GM19025 (cell line): Measurements from ENCODE around the gene FLAD1.
"Not testable (repeated sequence)": the region's sequence is repeated elsewhere in the genome, so short reads cannot be mapped to it uniquely, and the experiment has no call there.

Experiments used
- ATAC-seq: cut with Tn5 transposase; IDR thresholded peaks from one replicate; pipeline ENCODE4 v1.9.1; 2021; ENCODE audit warnings: mild to moderate bottlenecking, low read depth, moderate library complexity; ENCODE audit not compliant: unreplicated experiment

Gene FLAD1

GRCh38 chr1:154988058-154988954 is 5.2 kb downstream of the FLAD1 start:
- ATAC-seq = no peak

GRCh38 chr1:154989195-154989860 is 6.2 kb downstream of the FLAD1 start:
- no peak for ATAC-seq

- no peak for ATAC-seq
Measured at GRCh38 chr1:154990276-154990675, 7.1 kb downstream of the FLAD1 start.

GRCh38 chr1:154992721-154993571 is 9.8 kb downstream of the FLAD1 start:
- ATAC-seq = no peak

- no peak for ATAC-seq
Measured at GRCh38 chr1:154993572-154994268, 10.6 kb downstream of the FLAD1 start, which contains the start of gene LENEP. LENEP (plus strand) TSS chr1:154993586; CDS start chr1:154993608, 22 bp downstream.

GRCh38 chr1:154994269-154994587 is 11.1 kb downstream of the FLAD1 start:
- no peak for ATAC-seq

- ATAC-seq = no peak
Measured at GRCh38 chr1:154994591-154994990, 11.4 kb downstream of the FLAD1 start.

- ATAC-seq = not testable (repeated sequence)
Measured at GRCh38 chr1:154995301-154995983, 12.3 kb downstream of the FLAD1 start.

- no peak for ATAC-seq
Measured at GRCh38 chr1:154996966-154997701, 14.0 kb downstream of the FLAD1 start.

GRCh38 chr1:154998201-154998780 is 15.1 kb downstream of the FLAD1 start:
- no peak for ATAC-seq

- ATAC-seq = no peak
Measured at GRCh38 chr1:154998818-154999570, 15.8 kb downstream of the FLAD1 start.

GRCh38 chr1:154999571-155000410 is 16.6 kb downstream of the FLAD1 start:
- no peak for ATAC-seq

GRCh38 chr1:155000411-155000725 is 17.2 kb downstream of the FLAD1 start:
- no peak for ATAC-seq

- ATAC-seq = peak; percentile 31
Measured at GRCh38 chr1:155000726-155001424, 17.7 kb downstream of the FLAD1 start.

- no peak for ATAC-seq
Measured at GRCh38 chr1:155001425-155001674, 18.2 kb downstream of the FLAD1 start.

- peak; percentile 54 for ATAC-seq
Measured at GRCh38 chr1:155001675-155002463, 18.7 kb downstream of the FLAD1 start.
